ENCODE data around the gene ZDHHC5.
A peak's percentile ranks its signal among the peaks of the same experiment; 100 is the strongest.
"Not testable (repeated sequence)": the region's sequence is repeated elsewhere in the genome, so short reads cannot be mapped to it uniquely, and the experiment has no call there.

The ZDHHC5 gene

DNA sequence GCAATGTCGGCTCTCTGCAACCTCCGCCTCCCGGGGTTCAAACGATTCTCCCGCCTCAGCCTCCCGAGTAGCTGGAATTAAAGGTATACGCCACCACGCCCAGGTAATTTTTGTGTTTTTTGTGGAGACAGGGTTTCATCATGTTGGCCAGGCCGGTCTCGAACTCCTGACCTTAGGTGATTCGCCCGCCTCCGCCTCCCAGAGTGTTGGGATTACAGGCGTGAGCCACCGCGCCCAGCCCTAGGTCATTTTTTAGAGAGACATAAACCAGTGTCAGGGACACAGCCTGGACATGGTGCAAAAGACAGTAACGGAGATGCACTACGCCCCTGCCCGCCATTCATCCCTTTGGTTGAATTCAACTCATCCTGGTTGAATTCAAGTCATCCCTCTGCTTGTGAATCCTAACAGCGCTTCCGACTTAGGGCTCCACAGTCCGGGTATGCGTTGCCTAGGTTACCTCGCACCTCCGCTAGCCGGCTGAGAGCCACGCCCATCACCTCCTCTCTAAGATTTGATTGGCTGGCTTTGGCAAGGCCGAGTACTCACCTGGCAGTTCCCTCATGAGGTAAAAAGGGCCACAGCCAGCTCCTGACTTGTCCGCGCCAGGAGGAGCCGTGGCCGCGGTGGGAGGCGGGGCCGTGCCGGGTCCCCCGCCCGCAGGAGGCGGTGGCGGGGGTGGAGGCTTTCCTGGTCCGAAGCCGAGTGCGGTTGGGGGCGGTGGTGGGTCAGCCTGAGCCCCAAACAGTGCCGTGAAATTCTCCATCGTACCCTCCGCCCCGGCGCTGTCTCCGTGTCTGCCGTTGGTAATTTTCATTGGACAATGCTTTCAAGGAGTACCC lies 43.7 kb downstream of the ZDHHC5 start, which contains the start of gene MED19:
Gene MED19, minus strand, starts transcription at position 802 of the 842 bp plus-strand sequence. Its CDS starts 36 bp downstream, at position 766.
- Histone ChIP-seq H3K36me3 (replicated peaks; ENCODE audit: insufficient read depth, low read length) (no peaks in the 10 kb centered on the region), H2AFZ (ENCODE audit: low read length) (peak within 1 kb of the TSS; percentile 83), H3K9me3 (replicated peaks; ENCODE audit: insufficient read depth, low read length) (no peaks in the 10 kb centered on the region), H3K4me1 (ENCODE audit: low read length) (peaks cover 14% of the 10 kb centered on the region), H4K20me1 (ENCODE audit: insufficient read depth, low read length) (no peaks in the 10 kb centered on the region), H3K4me2 (ENCODE audit: low read depth, low read length) (peak within 1 kb of the TSS; percentile 94), H3K9ac (ENCODE audit: low read length) (peak within 1 kb of the TSS; percentile 89), H3F3A (ENCODE audit: insufficient read depth, low read length) (0 out of 2 replicates have a peak, but pooled peaks cover 7% of the 10 kb centered on the region), H3K9me2 (replicated peaks; ENCODE audit: insufficient read depth, low read length) (no peaks in the 10 kb centered on the region), H3K27me3 (replicated peaks; ENCODE audit: insufficient read depth, low read length) (no peaks in the 10 kb centered on the region), H3K27ac (ENCODE audit: low read length) (peak within 1 kb of the TSS; percentile 92), H3K4me3 (ENCODE audit: low read length) (peak within 1 kb of the TSS; percentile 95), H3K79me2 (ENCODE audit: low read length) (peaks cover 56% of the 10 kb centered on the region)
- DNase-seq = peak; percentile 95
- no peak for TF ChIP-seq EZH2phosphoT487 (IDR thresholded peaks at IDR 0.05; ENCODE audit: low read length)

- Histone ChIP-seq H3K79me2 (ENCODE audit: low read length) (peaks cover 56% of the 10 kb centered on the region), H3K36me3 (replicated peaks; ENCODE audit: insufficient read depth, low read length) (no peaks in the 10 kb centered on the region), H4K20me1 (ENCODE audit: insufficient read depth, low read length) (no peaks in the 10 kb centered on the region)
These were observed 44.6 kb downstream of the ZDHHC5 start, which contains the start of gene TMX2 for GRCh38 chr11:57712256-57713150. Gene TMX2, plus strand, starts transcription at chr11:57712593. Its CDS starts 26 bp downstream, at chr11:57712619.

GRCh38 chr11:57713835-57714234 lies 45.9 kb downstream of the ZDHHC5 start:
- no peaks in the 10 kb centered on the region for H3K36me3 ChIP-seq (replicated peaks; ENCODE audit: insufficient read depth, low read length)
- peaks cover 14% of the 10 kb centered on the region for H3K4me1 ChIP-seq (ENCODE audit: low read length)
- H3K27me3 ChIP-seq (replicated peaks; ENCODE audit: insufficient read depth, low read length) = no peaks in the 10 kb centered on the region
- no peak overlapping the region for H2AFZ ChIP-seq (ENCODE audit: low read length)
- H3K4me3 ChIP-seq (ENCODE audit: low read length) = peak overlapping the region; percentile 95
- H3K27ac ChIP-seq (ENCODE audit: low read length) = no peak overlapping the region
- H4K20me1 ChIP-seq (ENCODE audit: insufficient read depth, low read length) = no peaks in the 10 kb centered on the region
- no peaks in the 10 kb centered on the region for H3K9me2 ChIP-seq (replicated peaks; ENCODE audit: insufficient read depth, low read length)
- TF ChIP-seq, protein P1, sequence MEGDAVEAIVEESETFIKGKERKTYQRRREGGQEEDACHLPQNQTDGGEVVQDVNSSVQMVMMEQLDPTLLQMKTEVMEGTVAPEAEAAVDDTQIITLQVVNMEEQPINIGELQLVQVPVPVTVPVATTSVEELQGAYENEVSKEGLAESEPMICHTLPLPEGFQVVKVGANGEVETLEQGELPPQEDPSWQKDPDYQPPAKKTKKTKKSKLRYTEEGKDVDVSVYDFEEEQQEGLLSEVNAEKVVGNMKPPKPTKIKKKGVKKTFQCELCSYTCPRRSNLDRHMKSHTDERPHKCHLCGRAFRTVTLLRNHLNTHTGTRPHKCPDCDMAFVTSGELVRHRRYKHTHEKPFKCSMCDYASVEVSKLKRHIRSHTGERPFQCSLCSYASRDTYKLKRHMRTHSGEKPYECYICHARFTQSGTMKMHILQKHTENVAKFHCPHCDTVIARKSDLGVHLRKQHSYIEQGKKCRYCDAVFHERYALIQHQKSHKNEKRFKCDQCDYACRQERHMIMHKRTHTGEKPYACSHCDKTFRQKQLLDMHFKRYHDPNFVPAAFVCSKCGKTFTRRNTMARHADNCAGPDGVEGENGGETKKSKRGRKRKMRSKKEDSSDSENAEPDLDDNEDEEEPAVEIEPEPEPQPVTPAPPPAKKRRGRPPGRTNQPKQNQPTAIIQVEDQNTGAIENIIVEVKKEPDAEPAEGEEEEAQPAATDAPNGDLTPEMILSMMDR (IDR thresholded peaks at IDR 0.05; ENCODE audit: low read length) = no peak
- no peak for TF ChIP-seq EZH2 (optimal IDR thresholded peaks at IDR 0.05; ENCODE audit: low read depth, low read length)
- no peak for TF ChIP-seq EZH2phosphoT487 (IDR thresholded peaks at IDR 0.05; ENCODE audit: low read length)
- no peak for DNase-seq
- no peak overlapping the region for H3K9ac ChIP-seq (ENCODE audit: low read length)
- H3K9me3 ChIP-seq (replicated peaks; ENCODE audit: insufficient read depth, low read length) = no peaks in the 10 kb centered on the region
- 0 out of 2 replicates have a peak, but pooled peaks cover 7% of the 10 kb centered on the region for H3F3A ChIP-seq (ENCODE audit: insufficient read depth, low read length)
- H3K4me2 ChIP-seq (ENCODE audit: low read depth, low read length) = peak overlapping the region; percentile 94
- peaks cover 60% of the 10 kb centered on the region for H3K79me2 ChIP-seq (ENCODE audit: low read length)

More at GRCh38 chr11:57712256-57713150, 44.6 kb downstream of the ZDHHC5 start, which contains the start of gene TMX2:
- H3K4me2 ChIP-seq (ENCODE audit: low read depth, low read length) = peak within 1 kb of the TSS; percentile 94
- peaks cover 14% of the 10 kb centered on the region for H3K4me1 ChIP-seq (ENCODE audit: low read length)
- peak within 1 kb of the TSS; percentile 89 for H3K9ac ChIP-seq (ENCODE audit: low read length)
- peak within 1 kb of the TSS; percentile 83 for H2AFZ ChIP-seq (ENCODE audit: low read length)
- H3K9me3 ChIP-seq (replicated peaks; ENCODE audit: insufficient read depth, low read length) = no peaks in the 10 kb centered on the region
- H3F3A ChIP-seq (ENCODE audit: insufficient read depth, low read length) = 0 out of 2 replicates have a peak, but pooled peaks cover 7% of the 10 kb centered on the region
- peak within 1 kb of the TSS; percentile 92 for H3K27ac ChIP-seq (ENCODE audit: low read length)
- peak within 1 kb of the TSS; percentile 95 for H3K4me3 ChIP-seq (ENCODE audit: low read length)
- TF ChIP-seq EZH2 (optimal IDR thresholded peaks at IDR 0.05; ENCODE audit: low read depth, low read length) (no peak), EZH2phosphoT487 (IDR thresholded peaks at IDR 0.05; ENCODE audit: low read length) (no peak)
- TF ChIP-seq, protein P1 (IDR thresholded peaks at IDR 0.05; ENCODE audit: low read length) = no peak
- H3K27me3 ChIP-seq (replicated peaks; ENCODE audit: insufficient read depth, low read length) = no peaks in the 10 kb centered on the region
- H3K9me2 ChIP-seq (replicated peaks; ENCODE audit: insufficient read depth, low read length) = no peaks in the 10 kb centered on the region
- peak; percentile 99 for DNase-seq

DNA sequence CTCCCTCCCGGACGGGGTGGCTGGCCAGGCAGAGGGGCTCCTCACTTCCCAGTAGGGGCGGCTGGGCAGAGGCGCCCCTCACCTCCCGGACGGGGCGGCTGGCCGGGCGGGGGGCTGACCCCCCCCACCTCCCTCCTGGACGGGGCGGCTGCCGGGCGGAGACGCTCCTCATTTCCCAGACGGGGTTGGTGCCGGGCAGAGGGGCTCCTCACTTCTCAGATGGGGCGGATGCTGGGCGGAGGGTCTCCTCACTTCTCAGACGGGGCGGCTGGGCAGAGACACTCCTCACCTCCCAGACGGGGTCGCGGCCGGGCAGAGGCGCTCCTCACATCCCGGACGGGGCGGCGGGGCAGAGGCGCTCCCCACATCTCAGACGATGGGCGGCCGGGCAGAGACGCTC lies 48.8 kb downstream of the ZDHHC5 start:
- H3K36me3 ChIP-seq (replicated peaks; ENCODE audit: insufficient read depth, low read length); H3K4me2 ChIP-seq (ENCODE audit: low read depth, low read length); H3K9ac ChIP-seq (ENCODE audit: low read length); H3K9me2 ChIP-seq (replicated peaks; ENCODE audit: insufficient read depth, low read length); H2AFZ ChIP-seq (ENCODE audit: low read length); H4K20me1 ChIP-seq (ENCODE audit: insufficient read depth, low read length); H3K4me3 ChIP-seq (ENCODE audit: low read length); H3F3A ChIP-seq (ENCODE audit: insufficient read depth, low read length); DNase-seq; H3K4me1 ChIP-seq (ENCODE audit: low read length); H3K27ac ChIP-seq (ENCODE audit: low read length); H3K9me3 ChIP-seq (replicated peaks; ENCODE audit: insufficient read depth, low read length); H3K27me3 ChIP-seq (replicated peaks; ENCODE audit: insufficient read depth, low read length): not testable (repeated sequence)
- H3K79me2 ChIP-seq (ENCODE audit: low read length) = peaks cover 68% of the 10 kb centered on the region

All from MM.1S (cell line).